Measurements from ENCODE around the gene GAD1. TPM values are rescaled to one million over a fixed set of nuclear protein-coding genes. Genes with fewer than 3 reads are reported as not detected.

Gene GAD1
- polyA plus RNA-seq, 1 donor, result 0.34 TPM

GRCh38 chr2:170798996-170799395 lies 17.7 kb upstream of the GAD1 start:
- Histone ChIP-seq H3K4me3 (ENCODE audit: low read length) (no peak overlapping the region), H3K36me3 (ENCODE audit: control insufficient read depth, insufficient read depth, low read length) (no peaks in the 10 kb centered on the region), H3K4me1 (ENCODE audit: control insufficient read depth, insufficient read depth, low read length) (no peaks in the 10 kb centered on the region), H3K27ac (ENCODE audit: low read length) (no peak overlapping the region), H3K27me3 (ENCODE audit: control insufficient read depth, insufficient read depth, low read length) (peaks cover 2% of the 10 kb centered on the region), H3K9me3 (ENCODE audit: control insufficient read depth, low read depth, low read length) (no peaks in the 10 kb centered on the region)
- no peak for DNase-seq

DNA sequence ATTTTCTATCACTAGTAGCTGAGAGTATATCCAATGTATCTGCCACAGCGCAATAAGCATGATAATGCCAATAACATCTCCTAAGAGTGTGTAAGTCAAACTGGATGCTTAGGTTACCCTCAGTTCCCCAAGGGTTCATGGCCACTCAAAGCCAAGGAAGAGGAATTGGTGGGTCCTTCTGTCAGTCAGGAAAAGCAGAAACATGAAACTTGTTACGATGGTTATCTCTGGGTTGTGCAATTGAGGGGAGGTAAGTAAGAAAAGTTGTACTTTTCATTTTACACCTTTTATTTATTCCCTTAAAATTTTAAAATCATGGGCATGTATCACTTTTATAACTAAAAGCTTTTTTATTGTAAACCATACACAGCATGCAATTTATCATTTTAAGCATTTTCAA lies 10.1 kb upstream of the GAD1 start:
- no CpG with 5 or more reads among the region's 2 CpGs for WGBS (ENCODE audit: insufficient coverage, low lambda C conversion rate)
- no peak for DNase-seq
- H3K4me1 ChIP-seq (ENCODE audit: control insufficient read depth, insufficient read depth, low read length), result no peaks in the 10 kb centered on the region

GRCh38 chr2:170812710-170813600 lies 3.7 kb upstream of the GAD1 start:
- Histone ChIP-seq H3K4me3 (ENCODE audit: low read length) (no peak overlapping the region), H3K27me3 (ENCODE audit: control insufficient read depth, insufficient read depth, low read length) (peaks cover 52% of the 10 kb centered on the region), H3K27ac (ENCODE audit: low read length) (no peak overlapping the region), H3K9me3 (ENCODE audit: control insufficient read depth, low read depth, low read length) (no peaks in the 10 kb centered on the region), H3K36me3 (ENCODE audit: control insufficient read depth, insufficient read depth, low read length) (no peaks in the 10 kb centered on the region), H3K4me1 (ENCODE audit: control insufficient read depth, insufficient read depth, low read length) (peaks cover 20% of the 10 kb centered on the region)
- peak; percentile 54 to 63 for DNase-seq
- WGBS (ENCODE audit: insufficient coverage, low lambda C conversion rate), result no CpG with 5 or more reads among the region's 14 CpGs

More for the DNA sequence above, 10.1 kb upstream of the GAD1 start:
- H3K27me3 ChIP-seq (ENCODE audit: control insufficient read depth, insufficient read depth, low read length), result no peaks in the 10 kb centered on the region
- no peak overlapping the region for H3K27ac ChIP-seq (ENCODE audit: low read length)
- H3K4me3 ChIP-seq (ENCODE audit: low read length), result no peak overlapping the region
- H3K36me3 ChIP-seq (ENCODE audit: control insufficient read depth, insufficient read depth, low read length), result no peaks in the 10 kb centered on the region
- H3K9me3 ChIP-seq (ENCODE audit: control insufficient read depth, low read depth, low read length), result no peaks in the 10 kb centered on the region

GRCh38 chr2:170813611-170814532 lies 2.8 kb upstream of the GAD1 start:
- Histone ChIP-seq H3K4me1 (ENCODE audit: control insufficient read depth, insufficient read depth, low read length) (peaks cover 28% of the 10 kb centered on the region), H3K36me3 (ENCODE audit: control insufficient read depth, insufficient read depth, low read length) (no peaks in the 10 kb centered on the region), H3K4me3 (ENCODE audit: low read length) (no peak overlapping the region), H3K27me3 (ENCODE audit: control insufficient read depth, insufficient read depth, low read length) (peaks cover 61% of the 10 kb centered on the region), H3K9me3 (ENCODE audit: control insufficient read depth, low read depth, low read length) (no peaks in the 10 kb centered on the region), H3K27ac (ENCODE audit: low read length) (no peak overlapping the region)
- DNase-seq, result peak in 1 of 2 donors; percentile 60
- WGBS (ENCODE audit: insufficient coverage, low lambda C conversion rate), result no CpG with 5 or more reads among the region's 41 CpGs

GRCh38 chr2:170814533-170815230 lies 2.0 kb upstream of the GAD1 start:
- H3K27me3 ChIP-seq (ENCODE audit: control insufficient read depth, insufficient read depth, low read length), result peaks cover 70% of the 10 kb centered on the region
- H3K4me1 ChIP-seq (ENCODE audit: control insufficient read depth, insufficient read depth, low read length), result peaks cover 30% of the 10 kb centered on the region
- no peak overlapping the region for H3K4me3 ChIP-seq (ENCODE audit: low read length)
- H3K27ac ChIP-seq (ENCODE audit: low read length), result no peak overlapping the region
- no peaks in the 10 kb centered on the region for H3K36me3 ChIP-seq (ENCODE audit: control insufficient read depth, insufficient read depth, low read length)
- 0% methylated on average over 2 of the region's 31 CpGs for WGBS (ENCODE audit: insufficient coverage, low lambda C conversion rate)
- H3K9me3 ChIP-seq (ENCODE audit: control insufficient read depth, low read depth, low read length), result no peaks in the 10 kb centered on the region
- no peak for DNase-seq

- H3K27me3 ChIP-seq (ENCODE audit: control insufficient read depth, insufficient read depth, low read length), result peaks cover 76% of the 10 kb centered on the region
- no peak overlapping the region for H3K4me3 ChIP-seq (ENCODE audit: low read length)
These were observed 1.4 kb upstream of the GAD1 start for GRCh38 chr2:170815311-170815710.

GRCh38 chr2:170815746-170816503 lies 762 bp upstream of the GAD1 start:
- H3K27ac ChIP-seq (ENCODE audit: low read length), result no peak overlapping the region
- DNase-seq, result peak in 1 of 2 donors; percentile 60
- peaks cover 40% of the 10 kb centered on the region for H3K4me1 ChIP-seq (ENCODE audit: control insufficient read depth, insufficient read depth, low read length)
- peaks cover 82% of the 10 kb centered on the region for H3K27me3 ChIP-seq (ENCODE audit: control insufficient read depth, insufficient read depth, low read length)
- H3K4me3 ChIP-seq (ENCODE audit: low read length), result peak overlapping the region; percentile 18
- H3K9me3 ChIP-seq (ENCODE audit: control insufficient read depth, low read depth, low read length), result peaks cover 2% of the 10 kb centered on the region
- no peaks in the 10 kb centered on the region for H3K36me3 ChIP-seq (ENCODE audit: control insufficient read depth, insufficient read depth, low read length)
- WGBS (ENCODE audit: insufficient coverage, low lambda C conversion rate), result 0% methylated on average over 1 of the region's 52 CpGs

More at GRCh38 chr2:170815311-170815710, 1.4 kb upstream of the GAD1 start:
- WGBS (ENCODE audit: insufficient coverage, low lambda C conversion rate), result 10% methylated on average over 2 of the region's 19 CpGs
- Histone ChIP-seq H3K9me3 (ENCODE audit: control insufficient read depth, low read depth, low read length) (peaks cover 2% of the 10 kb centered on the region), H3K36me3 (ENCODE audit: control insufficient read depth, insufficient read depth, low read length) (no peaks in the 10 kb centered on the region), H3K27ac (ENCODE audit: low read length) (no peak overlapping the region), H3K4me1 (ENCODE audit: control insufficient read depth, insufficient read depth, low read length) (peaks cover 36% of the 10 kb centered on the region)
- DNase-seq, result no peak

- peak overlapping the region; percentile 18 for H3K4me3 ChIP-seq (ENCODE audit: low read length)
- peak in 1 of 2 donors; percentile 37 for DNase-seq
- H3K27me3 ChIP-seq (ENCODE audit: control insufficient read depth, insufficient read depth, low read length), result peaks cover 96% of the 10 kb centered on the region
- peaks cover 40% of the 10 kb centered on the region for H3K4me1 ChIP-seq (ENCODE audit: control insufficient read depth, insufficient read depth, low read length)
- no peak overlapping the region for H3K27ac ChIP-seq (ENCODE audit: low read length)
- no CpG with 5 or more reads among the region's 69 CpGs for WGBS (ENCODE audit: insufficient coverage, low lambda C conversion rate)
- no peaks in the 10 kb centered on the region for H3K36me3 ChIP-seq (ENCODE audit: control insufficient read depth, insufficient read depth, low read length)
- peaks cover 11% of the 10 kb centered on the region for H3K9me3 ChIP-seq (ENCODE audit: control insufficient read depth, low read depth, low read length)
These were observed 677 bp downstream of the GAD1 start for GRCh38 chr2:170817093-170818035.
